ENCODE results near the gene FLOT1.
"Not testable (repeated sequence)": the region's sequence is repeated elsewhere in the genome, so short reads cannot be mapped to it uniquely, and the experiment has no call there.

The FLOT1 gene

DNA sequence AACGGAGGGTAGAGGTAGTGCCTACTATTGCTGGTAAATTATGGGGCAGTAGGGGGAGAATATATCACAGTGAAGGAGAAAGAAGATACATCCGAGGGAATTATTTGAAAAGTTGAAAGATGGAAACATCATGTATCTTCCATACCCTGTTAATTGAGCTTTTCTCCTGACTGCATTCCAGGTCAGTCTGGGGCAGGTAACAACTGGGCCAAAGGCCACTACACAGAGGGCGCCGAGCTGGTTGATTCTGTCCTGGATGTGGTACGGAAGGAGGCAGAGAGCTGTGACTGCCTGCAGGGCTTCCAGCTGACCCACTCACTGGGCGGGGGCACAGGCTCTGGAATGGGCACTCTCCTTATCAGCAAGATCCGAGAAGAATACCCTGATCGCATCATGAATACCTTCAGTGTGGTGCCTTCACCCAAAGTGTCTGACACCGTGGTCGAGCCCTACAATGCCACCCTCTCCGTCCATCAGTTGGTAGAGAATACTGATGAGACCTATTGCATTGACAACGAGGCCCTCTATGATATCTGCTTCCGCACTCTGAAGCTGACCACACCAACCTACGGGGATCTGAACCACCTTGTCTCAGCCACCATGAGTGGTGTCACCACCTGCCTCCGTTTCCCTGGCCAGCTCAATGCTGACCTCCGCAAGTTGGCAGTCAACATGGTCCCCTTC, 19.2 kb downstream of the FLOT1 start:
- not testable (repeated sequence) for DNase-seq (ENCODE audit: low read depth)

DNA sequence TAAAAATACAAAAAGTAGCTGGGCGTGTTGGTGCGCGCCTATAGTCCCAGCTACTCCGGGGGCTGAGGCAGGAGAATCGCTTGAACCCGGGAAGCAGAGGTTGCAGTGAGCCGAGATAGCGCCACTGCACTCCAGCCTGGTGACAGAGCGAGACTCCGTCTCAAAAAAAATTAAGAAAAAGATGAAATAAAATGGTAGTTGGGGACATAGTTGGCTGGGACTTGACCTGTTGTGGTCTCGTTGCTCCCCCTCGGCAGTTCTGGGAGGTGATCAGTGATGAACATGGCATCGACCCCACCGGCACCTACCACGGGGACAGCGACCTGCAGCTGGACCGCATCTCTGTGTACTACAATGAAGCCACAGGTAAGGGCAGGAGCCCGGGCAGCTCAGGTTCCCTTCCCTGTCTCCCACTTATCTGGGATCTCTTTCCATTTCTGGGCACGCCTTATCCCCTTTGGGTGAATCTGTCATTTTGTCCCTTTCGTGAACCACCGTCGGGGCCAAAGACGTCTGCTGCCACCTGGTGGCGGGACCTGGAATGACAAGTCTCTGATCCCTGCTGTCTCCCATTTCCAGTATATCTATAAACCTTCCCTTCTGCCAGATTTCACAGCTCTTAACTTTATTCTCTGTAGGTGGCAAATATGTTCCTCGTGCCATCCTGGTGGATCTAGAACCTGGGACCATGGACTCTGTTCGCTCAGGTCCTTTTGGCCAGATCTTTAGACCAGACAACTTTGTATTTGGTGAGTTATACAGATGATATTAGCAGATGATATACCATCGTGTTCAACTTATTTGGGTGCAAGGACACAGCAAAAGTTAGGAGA, 20.0 kb downstream of the FLOT1 start:
- peak; percentile 87 for DNase-seq (ENCODE audit: low read depth)

DNA sequence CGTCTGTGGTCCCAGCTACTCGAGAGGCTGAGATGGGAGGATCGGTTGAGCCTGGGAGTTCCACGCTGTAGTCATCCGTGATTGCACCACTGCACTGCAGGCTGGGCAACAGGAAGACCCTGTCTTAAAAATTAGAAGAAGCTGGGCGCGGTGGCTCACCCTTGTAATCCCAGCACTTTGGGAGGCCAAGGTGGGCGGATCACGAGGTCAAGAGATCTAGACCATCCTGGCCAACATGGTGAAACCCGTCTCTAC, 20.5 kb downstream of the FLOT1 start:
- DNase-seq (ENCODE audit: low read depth), result not testable (repeated sequence)

DNA sequence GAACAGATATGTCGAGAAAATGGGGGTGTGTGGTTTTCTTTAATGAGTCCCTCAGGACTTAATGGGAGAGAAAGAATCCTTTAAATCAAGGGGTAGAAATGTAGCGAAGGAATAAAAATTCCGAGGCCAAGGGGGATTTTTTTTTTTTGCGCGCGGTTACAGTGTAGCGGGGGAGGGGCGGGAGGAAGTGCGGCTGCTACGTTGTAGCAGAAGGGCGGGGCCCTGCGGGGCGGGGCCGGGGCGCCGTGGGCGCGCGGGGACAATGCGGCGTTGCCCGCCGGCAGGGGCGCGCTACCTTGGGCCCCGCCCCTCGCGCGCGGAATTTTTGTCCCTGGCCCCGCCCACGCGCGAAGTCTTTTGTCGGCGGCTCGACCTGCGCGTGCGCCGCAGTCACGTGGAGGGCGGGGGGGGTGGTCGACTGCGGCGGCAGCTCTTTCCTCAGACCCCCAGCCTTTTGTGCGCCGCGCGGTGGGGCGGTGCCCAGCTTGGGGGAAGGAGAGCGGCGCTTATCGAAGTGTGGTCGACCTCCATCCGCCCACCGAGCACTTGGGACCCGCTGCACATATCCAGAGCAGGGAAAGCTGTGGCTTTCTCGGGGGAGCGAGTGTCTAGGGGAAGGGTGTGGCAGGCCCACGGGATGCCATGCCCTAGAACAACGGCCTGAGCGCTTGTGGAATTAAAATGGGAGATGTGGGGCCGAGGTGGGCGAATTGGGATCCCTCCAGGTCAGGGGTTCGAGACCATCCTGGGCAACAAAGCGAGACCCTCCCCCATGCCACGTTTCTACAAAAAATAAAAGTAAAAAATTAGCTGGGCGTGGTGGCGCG, 21.1 kb downstream of the FLOT1 start:
- DNase-seq (ENCODE audit: low read depth), result peak; percentile 98

DNA sequence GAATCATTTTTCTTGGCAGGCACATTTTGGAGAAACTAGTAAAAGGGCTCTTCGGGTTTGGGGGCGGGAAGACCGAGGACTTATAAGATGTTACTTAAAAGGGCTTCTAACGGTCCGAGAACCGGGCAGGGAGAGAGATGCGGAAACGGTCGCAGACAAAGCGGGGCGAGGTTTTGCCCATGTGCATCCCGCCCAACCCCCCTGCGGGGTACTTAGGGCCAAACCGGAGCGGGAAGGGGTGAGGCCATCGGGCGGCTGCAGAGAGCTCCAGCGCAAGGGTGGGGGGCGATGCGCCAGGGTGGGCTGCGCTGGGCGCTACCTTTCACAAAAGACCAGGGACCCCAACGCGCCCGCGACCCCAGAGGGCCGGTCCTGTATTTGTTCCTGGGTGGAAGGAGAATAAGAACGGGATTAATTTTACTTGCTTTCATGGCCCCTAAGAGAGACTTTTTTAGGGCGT, 21.7 kb downstream of the FLOT1 start:
- DNase-seq (ENCODE audit: low read depth), result peak; percentile 40

DNA sequence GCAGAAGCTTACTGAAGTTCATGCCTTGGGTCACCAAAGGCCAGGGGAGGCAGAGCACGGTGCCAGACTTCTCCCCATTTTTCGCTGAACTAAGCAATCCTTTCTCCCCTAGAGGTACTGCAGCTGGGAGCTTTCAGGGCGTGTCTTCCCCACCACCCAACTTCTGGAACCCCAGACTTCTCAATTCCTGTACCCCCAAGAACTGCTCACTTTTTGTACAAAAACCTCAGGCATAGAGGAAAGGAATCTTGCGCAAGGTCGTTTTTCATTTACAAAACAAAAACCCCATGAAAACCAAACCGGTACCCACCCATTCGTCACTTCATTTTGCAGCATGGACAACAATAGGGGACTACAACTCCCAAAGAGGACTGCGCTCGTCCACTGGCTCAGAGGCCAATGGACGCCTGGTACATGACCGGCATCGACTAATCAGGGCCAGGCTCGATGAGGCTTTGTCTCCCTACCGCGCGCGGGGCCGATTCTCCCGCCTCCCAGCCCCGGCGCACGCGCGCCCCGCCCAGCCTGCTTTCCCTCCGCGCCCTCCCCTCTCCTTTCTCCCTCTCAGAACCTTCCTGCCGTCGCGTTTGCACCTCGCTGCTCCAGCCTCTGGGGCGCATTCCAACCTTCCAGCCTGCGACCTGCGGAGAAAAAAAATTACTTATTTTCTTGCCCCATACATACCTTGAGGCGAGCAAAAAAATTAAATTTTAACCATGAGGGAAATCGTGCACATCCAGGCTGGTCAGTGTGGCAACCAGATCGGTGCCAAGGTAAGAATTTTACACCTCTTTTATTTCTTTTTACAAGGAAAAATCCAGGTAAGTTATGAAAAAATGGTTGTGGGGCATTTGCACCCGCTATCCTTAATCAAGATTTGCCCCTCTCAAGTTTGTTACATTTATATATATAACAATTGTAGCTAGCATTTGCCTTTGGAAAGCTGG, 22.4 kb downstream of the FLOT1 start, which contains the start of gene TUBB:
Gene TUBB, plus strand, starts transcription at position 562 of the 947 bp plus-strand sequence. Its CDS starts 155 bp downstream, at position 717.
- peak; percentile 92 for DNase-seq (ENCODE audit: low read depth)

DNA sequence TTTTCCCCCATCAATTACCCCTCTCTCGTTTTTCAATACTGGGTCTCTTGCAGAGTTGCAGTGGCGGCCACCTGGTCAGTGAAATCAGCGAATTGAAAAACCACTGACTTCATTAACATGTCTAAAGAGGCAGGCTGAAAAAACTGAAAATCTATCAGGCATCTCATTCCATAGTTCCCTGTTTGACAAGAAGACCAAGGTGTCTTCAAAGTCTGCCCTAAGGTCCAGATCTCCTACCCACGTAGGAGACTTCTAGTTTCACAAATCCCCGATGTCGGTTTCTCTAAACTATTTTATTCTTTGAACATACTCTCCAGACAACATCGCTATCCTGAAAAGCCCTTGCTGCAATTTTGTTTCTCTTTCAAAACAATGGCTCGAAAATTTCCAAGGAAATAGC, 23.1 kb downstream of the FLOT1 start:
- no peak for DNase-seq (ENCODE audit: low read depth)

DNA sequence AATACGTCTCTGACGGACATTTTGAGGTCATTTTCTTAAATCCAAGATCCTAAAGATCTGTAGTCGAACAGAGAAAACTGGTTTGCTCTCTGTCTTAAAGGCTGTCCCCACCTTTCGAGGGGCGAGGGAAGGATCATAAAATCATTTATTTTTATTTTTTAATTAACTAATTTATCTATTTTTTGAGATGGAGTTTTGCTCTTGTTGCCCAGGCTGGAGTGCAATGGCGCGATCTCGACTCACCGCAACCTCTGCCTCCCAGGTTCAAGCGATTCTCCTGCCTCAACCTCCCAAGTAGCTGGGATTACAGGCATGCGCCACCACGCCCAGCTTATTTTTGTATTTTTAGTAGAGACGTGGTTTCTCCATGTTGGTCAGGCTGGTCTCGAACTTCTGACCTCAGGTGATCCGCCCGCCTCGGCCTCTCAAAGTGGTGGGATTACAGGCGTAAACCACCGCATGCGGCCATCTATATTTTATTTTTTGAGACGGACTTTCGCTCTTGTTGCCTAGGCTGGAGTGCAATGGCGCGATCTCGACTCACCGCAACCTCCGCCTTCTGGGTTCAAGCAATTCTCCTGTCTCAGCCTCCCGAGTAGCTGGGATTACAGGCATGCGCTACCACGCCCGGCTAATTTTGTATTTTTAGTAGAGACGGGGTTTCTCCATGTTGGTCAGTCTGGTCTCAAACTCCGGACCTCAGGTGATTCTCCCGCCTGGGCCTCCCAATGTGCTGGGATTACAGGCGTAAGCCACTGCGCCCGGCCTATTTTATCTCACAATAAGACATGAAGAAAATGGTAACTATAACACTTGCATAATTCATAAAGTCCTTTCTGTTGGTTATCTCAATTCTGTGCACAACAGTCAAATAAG, 24.4 kb downstream of the FLOT1 start:
- not testable (repeated sequence) for DNase-seq (ENCODE audit: low read depth)

DNA sequence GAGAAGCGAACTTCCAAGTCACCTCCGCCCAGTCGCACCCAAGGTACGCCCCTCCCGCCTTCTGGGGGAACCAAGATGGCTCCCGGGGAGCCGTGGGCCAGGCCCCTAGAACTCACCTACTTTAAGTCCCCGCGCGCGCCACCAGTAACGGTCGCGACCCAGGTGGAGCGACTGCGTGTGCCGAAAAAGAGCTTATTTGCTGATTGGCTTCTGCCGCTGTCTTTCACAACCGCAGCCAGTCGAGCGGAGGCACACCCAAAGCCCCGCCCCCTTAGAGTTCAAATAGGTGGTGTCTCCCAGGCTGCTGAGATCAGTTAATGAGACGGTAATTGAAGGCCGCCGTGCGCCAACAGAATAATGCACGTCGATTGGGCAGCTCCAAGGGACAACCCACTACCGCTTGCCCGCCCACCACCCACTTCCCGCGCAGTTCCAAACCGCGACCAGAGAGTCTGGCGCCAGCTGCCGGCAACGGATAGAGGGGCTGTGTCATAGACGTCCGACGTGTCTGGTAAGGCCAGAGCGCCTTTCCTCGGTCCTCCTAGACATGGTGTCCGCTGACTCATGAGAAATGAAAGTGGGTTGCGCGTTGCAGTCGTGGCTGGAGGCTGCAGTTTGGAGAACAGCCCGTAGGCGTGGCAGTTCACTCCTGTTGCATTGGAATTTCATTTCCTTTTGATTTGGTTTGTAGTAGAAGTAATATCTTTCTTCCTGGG, 25.2 kb downstream of the FLOT1 start, which contains the start of gene MDC1:
Gene MDC1, minus strand, starts transcription at position 153 of the 716 bp plus-strand sequence. CDS start 2,106 bp downstream, outside the sequence.
- DNase-seq (ENCODE audit: low read depth), result peak; percentile 96

DNA sequence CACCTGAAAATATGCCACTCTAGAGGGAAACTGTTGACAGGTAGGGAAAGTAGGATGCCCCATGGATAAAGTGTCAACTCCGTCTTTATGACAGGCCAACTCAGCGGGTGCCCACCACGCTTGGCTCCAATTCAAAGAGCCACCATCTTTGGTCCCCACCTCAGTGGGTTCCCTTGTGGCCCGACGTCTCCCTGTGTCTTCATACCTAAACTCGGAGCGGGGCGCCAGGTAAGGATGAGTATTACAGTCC, 25.7 kb downstream of the FLOT1 start:
- DNase-seq (ENCODE audit: low read depth), result no peak

DNA sequence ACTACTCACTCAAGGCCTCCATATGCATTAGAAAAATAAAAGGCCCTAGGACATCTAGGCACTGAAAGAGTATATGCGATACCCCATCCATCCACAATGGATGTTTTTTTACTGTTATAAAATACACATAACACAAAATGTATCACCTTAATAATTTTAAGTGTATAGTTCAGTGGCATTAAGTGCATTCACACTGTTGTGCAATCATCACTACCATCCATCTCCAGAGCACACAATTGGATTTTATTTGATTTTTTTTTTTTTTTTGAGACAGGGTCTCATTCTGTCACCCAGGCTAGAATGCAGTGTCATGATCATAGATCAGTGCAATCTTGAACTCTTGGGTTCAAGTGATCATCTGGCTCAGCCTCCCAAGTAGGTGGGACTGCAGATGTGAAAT, 28.2 kb downstream of the FLOT1 start:
- DNase-seq (ENCODE audit: low read depth), result no peak

DNA sequence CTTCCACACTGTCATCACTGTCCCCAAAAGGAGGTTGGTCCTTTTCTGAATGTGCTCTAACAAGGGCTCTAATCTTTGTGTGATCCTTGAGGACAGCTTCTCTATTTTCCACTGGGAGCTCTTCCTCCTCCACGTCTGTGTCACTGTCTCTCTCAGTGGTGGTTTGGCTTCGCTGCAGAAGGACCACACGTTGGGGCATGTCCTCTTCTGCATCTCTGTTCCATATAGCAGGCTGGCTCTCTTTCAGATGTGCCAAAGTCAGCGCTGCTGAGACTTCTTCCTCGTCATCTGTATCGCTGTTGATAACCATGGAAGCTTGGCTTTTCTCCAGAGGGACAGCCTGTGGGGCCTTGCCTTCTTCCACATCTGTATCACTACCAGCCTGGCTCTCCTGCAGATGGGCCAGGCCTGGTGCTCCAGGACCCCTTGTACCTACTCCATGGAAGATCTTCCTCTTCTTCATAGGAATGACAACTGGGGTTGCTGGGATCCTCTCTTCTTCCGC, 30.0 kb downstream of the FLOT1 start:
- no peak for DNase-seq (ENCODE audit: low read depth)

DNA sequence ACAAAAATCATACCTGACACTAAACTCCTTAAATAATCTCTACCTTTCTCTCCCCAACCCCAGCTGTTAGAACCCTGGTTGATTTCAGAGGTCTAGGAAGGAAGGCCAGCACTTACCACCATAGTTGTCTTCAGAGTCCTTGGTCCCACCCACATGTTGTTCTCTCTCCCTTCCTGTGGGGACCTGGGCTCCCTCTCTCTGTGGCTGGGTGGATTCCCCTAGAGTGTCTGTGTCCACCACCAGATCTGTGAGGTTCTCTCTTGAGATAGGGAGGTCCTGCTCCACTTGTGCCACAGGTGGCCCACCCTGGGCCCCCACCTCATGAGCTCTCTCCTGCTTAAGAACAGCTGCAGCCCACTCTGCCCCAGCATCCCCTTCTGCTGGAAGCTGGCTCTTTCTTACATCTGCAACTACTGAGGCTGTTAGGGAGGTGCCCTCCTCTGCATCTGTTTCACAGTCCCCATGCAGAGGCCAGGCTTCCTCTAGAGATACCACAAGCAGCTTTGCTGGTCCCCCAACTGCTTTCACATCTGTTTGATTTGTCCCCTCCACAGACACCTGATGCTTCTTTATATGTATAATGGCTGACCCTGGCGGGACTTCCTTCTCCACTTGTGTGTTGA, 30.6 kb downstream of the FLOT1 start:
- no peak for DNase-seq (ENCODE audit: low read depth)

DNA sequence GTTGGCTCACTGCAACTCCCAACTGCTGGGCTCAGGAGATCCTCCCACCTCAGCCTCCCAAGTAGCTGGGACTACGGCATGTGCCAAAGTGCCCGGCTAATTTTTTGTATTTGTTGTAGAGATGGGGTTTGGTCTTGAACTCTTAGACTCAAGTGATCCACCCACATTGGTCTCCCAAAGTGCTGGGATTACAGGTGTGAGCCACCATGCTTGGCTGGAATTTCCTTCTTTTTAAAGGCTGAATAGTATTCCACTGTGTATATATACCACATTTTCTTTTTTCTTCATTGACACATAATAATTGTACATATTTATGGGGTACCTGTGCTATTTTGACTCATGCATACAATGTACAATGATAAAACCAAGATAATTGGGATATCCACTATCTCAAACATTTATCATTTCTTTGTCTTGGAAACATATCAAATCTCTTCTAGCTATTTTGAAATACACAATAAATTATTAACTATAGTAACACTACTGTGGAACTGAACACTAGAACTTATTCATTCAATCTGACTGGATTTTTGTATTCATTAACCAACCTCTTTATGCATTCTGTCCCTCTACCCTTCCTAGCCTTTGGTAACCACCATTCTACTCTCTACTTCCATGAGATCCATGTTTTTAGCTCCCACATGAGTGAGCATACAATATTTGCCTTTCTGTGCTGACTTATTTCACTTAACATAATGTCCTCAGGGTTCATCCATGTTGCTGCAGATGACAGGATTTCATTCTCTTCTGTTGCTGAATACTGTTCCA, 33.2 kb downstream of the FLOT1 start:
- no peak for DNase-seq (ENCODE audit: low read depth)

DNA sequence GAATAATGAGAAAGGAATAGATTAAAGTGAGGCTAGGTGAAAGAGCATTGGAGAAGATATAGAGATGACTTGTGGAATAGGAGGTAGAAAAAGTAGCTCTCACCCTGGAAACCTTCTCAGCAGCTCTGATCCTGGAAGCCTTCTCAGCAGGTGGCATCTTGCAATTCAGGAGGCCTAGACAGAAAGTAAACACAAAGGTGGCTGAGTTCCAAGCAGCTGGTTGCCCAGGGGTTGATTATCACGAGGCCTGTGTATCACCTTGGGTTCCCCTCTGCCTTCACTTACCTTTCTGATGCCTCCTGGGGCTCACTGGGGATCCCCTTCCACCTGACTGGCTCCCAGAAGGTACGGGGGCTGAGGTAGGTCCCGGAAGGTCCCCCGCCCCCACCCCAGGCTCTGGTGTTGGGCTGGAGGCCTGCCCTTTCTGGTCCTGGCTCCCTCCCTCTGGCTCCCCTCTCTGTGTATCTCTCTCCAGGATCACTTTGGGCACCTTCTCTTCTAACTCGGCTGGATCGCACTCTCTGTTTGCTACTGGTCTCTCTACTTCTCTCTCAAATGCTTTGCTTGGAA, 35.1 kb downstream of the FLOT1 start:
- DNase-seq (ENCODE audit: low read depth), result no peak

DNA sequence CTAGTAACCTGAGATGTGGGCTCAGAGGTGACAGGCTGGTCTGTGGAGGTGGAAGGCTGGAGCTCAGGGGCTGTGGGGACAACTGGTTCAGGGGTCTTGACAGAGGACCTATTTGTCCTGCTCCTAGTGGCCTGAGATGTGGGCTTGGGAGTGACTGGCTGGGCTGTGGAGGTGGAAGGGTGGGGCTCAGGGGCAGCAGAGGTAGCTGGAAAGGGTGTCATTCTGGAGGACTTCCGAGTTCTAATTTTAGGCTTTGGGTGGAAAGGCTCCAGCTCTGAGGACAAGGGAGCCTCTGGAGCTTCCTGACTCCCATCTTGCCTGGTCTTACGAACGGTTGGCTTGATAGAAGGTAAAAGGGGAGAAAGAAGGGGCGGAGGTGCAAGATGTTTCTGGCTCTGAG, 36.9 kb downstream of the FLOT1 start:
- DNase-seq (ENCODE audit: low read depth), result no peak

DNA sequence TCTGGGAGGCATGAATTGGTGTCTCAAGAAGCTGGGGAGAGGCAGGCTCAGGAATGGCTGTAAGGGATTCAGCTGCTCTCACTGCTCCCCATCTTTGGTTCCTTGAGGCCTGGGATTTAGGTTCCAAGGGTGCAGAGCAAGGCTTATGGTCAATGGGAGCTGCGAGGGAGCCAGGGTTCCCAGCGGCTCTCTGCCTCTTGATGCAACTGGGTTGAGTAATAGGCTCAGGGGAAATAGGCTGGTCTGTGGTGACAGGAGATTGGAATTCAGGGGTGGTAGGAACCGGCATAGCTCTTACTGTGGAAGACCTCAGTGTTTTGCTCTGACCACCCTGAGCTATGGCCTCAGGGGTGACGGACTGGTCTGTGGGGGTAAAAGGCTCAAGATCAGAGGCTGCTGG, 38.7 kb downstream of the FLOT1 start:
- no peak for DNase-seq (ENCODE audit: low read depth)

DNA sequence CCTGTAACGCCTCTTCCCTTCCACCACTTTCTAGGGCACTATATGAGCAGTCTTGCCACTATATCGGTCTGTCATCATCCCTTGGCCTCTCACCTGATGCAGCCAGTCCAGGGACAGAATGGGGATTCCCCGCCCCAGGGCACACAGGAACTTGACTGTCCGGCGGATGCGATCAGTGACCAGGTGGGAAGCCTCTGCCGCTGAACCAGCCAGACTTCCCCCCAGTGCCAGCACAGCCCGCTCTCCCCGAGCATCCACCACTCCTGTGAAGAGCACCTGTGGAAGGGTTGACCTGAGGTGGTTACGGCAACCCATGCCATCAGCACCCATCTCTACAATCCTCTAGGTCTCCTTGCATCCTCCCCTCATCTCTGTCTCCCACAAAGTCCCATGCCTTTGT, 39.5 kb downstream of the FLOT1 start:
- DNase-seq (ENCODE audit: low read depth), result no peak

Data from activated T-cell treated with anti-CD3 and anti-CD28 coated beads for 1 hour (primary cell).